ENCODE measurements around the gene CARHSP1.

GRCh38 chr16:8812162-8812843 lies 56.5 kb downstream of the CARHSP1 start:
- TF ChIP-seq EZH2 (IDR thresholded peaks at IDR 0.05; ENCODE audit: insufficient read depth, poor library complexity, severe bottlenecking): no peak
- TF ChIP-seq EZH2phosphoT487 (IDR thresholded peaks at IDR 0.05; ENCODE audit: insufficient read depth, low read depth): no peak
